Parathyroid adenoma (tissue), 2 donors: ENCODE data around the gene STK35.

Source experiments
- H2AFZ ChIP-seq: fragments of 300-600 bp; sonication (generic); one replicate; pipeline ENCODE4 v1.7.0; 2017; ENCODE audit warnings: antibody characterized with exemption, mild to moderate bottlenecking
- H3K27ac ChIP-seq: fragments of 300-600 bp; sonication (generic); one replicate; pipeline ENCODE4 v1.7.0; 2017
- H3K27me3 ChIP-seq: fragments of 300-600 bp; sonication (generic); one replicate; pipeline ENCODE4 v1.7.0; 2017; ENCODE audit warnings: low read length; ENCODE audit not compliant: control insufficient read depth, insufficient read depth
- H3K36me3 ChIP-seq: fragments of 300-600 bp; sonication (generic); one replicate; pipeline ENCODE4 v1.7.0; 2017; ENCODE audit warnings: low read length; ENCODE audit not compliant: control insufficient read depth, insufficient read depth
- H3K4me1 ChIP-seq: fragments of 300-600 bp; sonication (generic); one replicate; pipeline ENCODE4 v1.7.0; 2017; ENCODE audit warnings: control low read depth
- H3K4me2 ChIP-seq: fragments of 300-600 bp; sonication (generic); one replicate; pipeline ENCODE4 v1.7.0; 2017; ENCODE audit warnings: low read length
- H3K4me3 ChIP-seq: fragments of 300-600 bp; sonication (generic); one replicate; pipeline ENCODE4 v1.7.0; 2017; ENCODE audit warnings: low read depth, low read length
- H3K79me2 ChIP-seq: fragments of 300-600 bp; sonication (generic); one replicate; pipeline ENCODE4 v1.7.0; 2017; ENCODE audit warnings: control low read depth
- H3K9ac ChIP-seq: fragments of 300-600 bp; sonication (generic); one replicate; pipeline ENCODE4 v1.7.0; 2017; ENCODE audit warnings: mild to moderate bottlenecking
- H3K9me3 ChIP-seq: fragments of 300-600 bp; sonication (generic); one replicate; pipeline ENCODE4 v1.7.0; 2017; ENCODE audit warnings: low read length; ENCODE audit not compliant: control insufficient read depth
- CTCF ChIP-seq: fragments of 300-600 bp; sonication (generic); IDR thresholded peaks from one replicate; pipeline ENCODE4 v1.7.0; 2017; ENCODE audit warnings: antibody characterized with exemption, mild to moderate bottlenecking
- donor health status: primary hyperparathyroidism.

The STK35 gene

GRCh38 chr20:2101057-2101864, at the start of gene STK35:
TSS of gene STK35 (plus strand) at chr20:2101827. CDS start at chr20:2101882, 55 bp downstream.
- Histone ChIP-seq H3K4me2 (peak within 1 kb of the TSS; percentile 84), H3K27ac (peak within 1 kb of the TSS; percentile 100), H3K36me3 (no peaks in the 10 kb centered on the region), H3K27me3 (no peaks in the 10 kb centered on the region), H3K9me3 (no peaks in the 10 kb centered on the region), H3K9ac (peak within 1 kb of the TSS; percentile 87), H2AFZ (peak within 1 kb of the TSS; percentile 95), H3K4me3 (peak within 1 kb of the TSS; percentile 91), H3K4me1 (peaks cover 10% of the 10 kb centered on the region), H3K79me2 (peaks cover 33% of the 10 kb centered on the region)
- no peak for TF ChIP-seq CTCF

GRCh38 chr20:2051946-2052345, 49.7 kb upstream of the STK35 start:
- Histone ChIP-seq H2AFZ (no peak overlapping the region), H3K27ac (no peak overlapping the region), H3K4me2 (no peak overlapping the region), H3K79me2 (no peaks in the 10 kb centered on the region), H3K9ac (no peak overlapping the region), H3K36me3 (peaks cover 3% of the 10 kb centered on the region), H3K4me1 (no peaks in the 10 kb centered on the region), H3K4me3 (no peak overlapping the region), H3K9me3 (peaks cover 3% of the 10 kb centered on the region), H3K27me3 (no peaks in the 10 kb centered on the region)
- no peak for TF ChIP-seq CTCF

GRCh38 chr20:2052741-2053140, 48.9 kb upstream of the STK35 start:
- no peak overlapping the region for H2AFZ ChIP-seq
- peaks cover 3% of the 10 kb centered on the region for H3K36me3 ChIP-seq
- no peaks in the 10 kb centered on the region for H3K4me1 ChIP-seq
- no peaks in the 10 kb centered on the region for H3K27me3 ChIP-seq
- no peaks in the 10 kb centered on the region for H3K79me2 ChIP-seq
- no peak overlapping the region for H3K27ac ChIP-seq
- H3K9ac ChIP-seq = no peak overlapping the region
- TF ChIP-seq CTCF = no peak
- no peak overlapping the region for H3K4me3 ChIP-seq
- no peak overlapping the region for H3K4me2 ChIP-seq
- H3K9me3 ChIP-seq = peaks cover 3% of the 10 kb centered on the region

- H3K4me2 ChIP-seq = no peak overlapping the region
- no peaks in the 10 kb centered on the region for H3K79me2 ChIP-seq
- no peak overlapping the region for H3K4me3 ChIP-seq
- H3K27ac ChIP-seq = no peak overlapping the region
- peaks cover 3% of the 10 kb centered on the region for H3K36me3 ChIP-seq
- no peaks in the 10 kb centered on the region for H3K27me3 ChIP-seq
- TF ChIP-seq CTCF = no peak
- no peaks in the 10 kb centered on the region for H3K4me1 ChIP-seq
- no peak overlapping the region for H2AFZ ChIP-seq
- H3K9ac ChIP-seq = no peak overlapping the region
- peaks cover 3% of the 10 kb centered on the region for H3K9me3 ChIP-seq
Observed at GRCh38 chr20:2053615-2054014, 48.0 kb upstream of the STK35 start.

- Histone ChIP-seq H3K4me1 (no peaks in the 10 kb centered on the region), H3K9ac (no peak overlapping the region), H3K9me3 (peaks cover 3% of the 10 kb centered on the region), H2AFZ (no peak overlapping the region), H3K27me3 (no peaks in the 10 kb centered on the region), H3K27ac (no peak overlapping the region), H3K79me2 (no peaks in the 10 kb centered on the region), H3K4me3 (no peak overlapping the region), H3K36me3 (peaks cover 3% of the 10 kb centered on the region), H3K4me2 (no peak overlapping the region)
- TF ChIP-seq CTCF = no peak
Observed at GRCh38 chr20:2054911-2055310, 46.7 kb upstream of the STK35 start.
